ENCODE results near the gene POLDIP2. TPM values are rescaled to one million over a fixed set of nuclear protein-coding genes. Genes with fewer than 3 reads are reported as not detected.

Gene POLDIP2
- total and polyA plus RNA-seq, 2 of the 13 experiments (the other 11 are each of a cell fraction or from before 2014, with no cell fraction given), result 85.9 to 114 TPM

DNA sequence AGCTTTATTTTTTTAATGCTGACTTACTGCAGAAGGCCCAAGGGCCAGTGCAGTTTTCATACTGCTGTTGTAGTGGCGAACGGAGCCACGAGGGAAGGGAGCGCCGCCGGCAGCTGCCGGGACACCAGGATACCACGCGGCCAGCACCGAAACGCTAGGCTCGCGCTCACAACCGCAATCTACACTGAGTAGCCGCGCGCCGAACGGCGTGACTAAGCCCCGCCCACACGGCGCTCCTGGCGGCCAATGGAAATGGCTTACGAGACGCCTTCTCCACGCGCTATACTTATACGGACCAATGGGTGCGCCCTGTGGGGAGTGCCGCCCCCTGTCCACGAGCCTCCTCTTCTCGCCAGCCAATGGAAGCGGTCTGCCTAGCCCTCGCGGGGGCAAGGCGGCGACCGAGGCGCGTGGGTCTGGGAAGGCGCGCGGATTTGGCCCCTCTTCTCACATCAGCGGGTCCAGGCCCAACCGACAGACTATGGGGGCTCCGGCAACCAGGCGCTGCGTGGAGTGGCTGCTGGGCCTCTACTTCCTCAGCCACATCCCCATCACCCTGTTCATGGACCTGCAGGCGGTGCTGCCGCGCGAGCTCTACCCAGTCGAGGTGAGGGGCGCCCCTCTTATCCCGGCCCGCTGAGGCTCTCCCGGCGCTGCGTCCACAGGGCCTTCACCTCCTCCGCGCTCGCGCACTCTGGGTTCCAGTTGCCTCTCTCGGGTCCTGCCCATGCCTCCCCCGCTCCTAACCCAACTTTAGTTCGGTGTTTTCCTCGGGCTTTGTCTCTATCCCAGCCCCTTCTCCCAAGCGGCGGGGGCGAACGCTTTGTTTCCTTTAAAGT lies 38.3 kb downstream of the POLDIP2 start, which contains the start of gene TMEM97 (continued):
- TF ChIP-seq, protein P1, sequence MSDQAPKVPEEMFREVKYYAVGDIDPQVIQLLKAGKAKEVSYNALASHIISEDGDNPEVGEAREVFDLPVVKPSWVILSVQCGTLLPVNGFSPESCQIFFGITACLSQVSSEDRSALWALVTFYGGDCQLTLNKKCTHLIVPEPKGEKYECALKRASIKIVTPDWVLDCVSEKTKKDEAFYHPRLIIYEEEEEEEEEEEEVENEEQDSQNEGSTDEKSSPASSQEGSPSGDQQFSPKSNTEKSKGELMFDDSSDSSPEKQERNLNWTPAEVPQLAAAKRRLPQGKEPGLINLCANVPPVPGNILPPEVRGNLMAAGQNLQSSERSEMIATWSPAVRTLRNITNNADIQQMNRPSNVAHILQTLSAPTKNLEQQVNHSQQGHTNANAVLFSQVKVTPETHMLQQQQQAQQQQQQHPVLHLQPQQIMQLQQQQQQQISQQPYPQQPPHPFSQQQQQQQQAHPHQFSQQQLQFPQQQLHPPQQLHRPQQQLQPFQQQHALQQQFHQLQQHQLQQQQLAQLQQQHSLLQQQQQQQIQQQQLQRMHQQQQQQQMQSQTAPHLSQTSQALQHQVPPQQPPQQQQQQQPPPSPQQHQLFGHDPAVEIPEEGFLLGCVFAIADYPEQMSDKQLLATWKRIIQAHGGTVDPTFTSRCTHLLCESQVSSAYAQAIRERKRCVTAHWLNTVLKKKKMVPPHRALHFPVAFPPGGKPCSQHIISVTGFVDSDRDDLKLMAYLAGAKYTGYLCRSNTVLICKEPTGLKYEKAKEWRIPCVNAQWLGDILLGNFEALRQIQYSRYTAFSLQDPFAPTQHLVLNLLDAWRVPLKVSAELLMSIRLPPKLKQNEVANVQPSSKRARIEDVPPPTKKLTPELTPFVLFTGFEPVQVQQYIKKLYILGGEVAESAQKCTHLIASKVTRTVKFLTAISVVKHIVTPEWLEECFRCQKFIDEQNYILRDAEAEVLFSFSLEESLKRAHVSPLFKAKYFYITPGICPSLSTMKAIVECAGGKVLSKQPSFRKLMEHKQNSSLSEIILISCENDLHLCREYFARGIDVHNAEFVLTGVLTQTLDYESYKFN (CRISPR knock-in tag; conservative IDR thresholded peaks at IDR 0.05), result 0 out of 2 replicates have a peak, but pooled peaks have one; percentile 25
- TF ChIP-seq TMF1 (CRISPR knock-in tag; IDR thresholded peaks at IDR 0.05; ENCODE audit: low read depth), result peak; percentile 82
- TF ChIP-seq THYN1 (CRISPR knock-in tag; IDR thresholded peaks at IDR 0.05; ENCODE audit: borderline replicate concordance, low read depth), result peak; percentile 22; the same call in 1 of the 2 replicates
- TF ChIP-seq PITX1 (CRISPR knock-in tag; IDR thresholded peaks at IDR 0.05), result no peak; the same call in 1 of the 2 replicates
- no peak for TF ChIP-seq ZNF484 (CRISPR knock-in tag; IDR thresholded peaks at IDR 0.05; ENCODE audit: borderline replicate concordance, low read depth)
- TF ChIP-seq TBL1XR1 (IDR thresholded peaks at IDR 0.05; ENCODE audit: borderline replicate concordance, low read length, partially characterized antibody), result no peak
- TF ChIP-seq, protein P2, sequence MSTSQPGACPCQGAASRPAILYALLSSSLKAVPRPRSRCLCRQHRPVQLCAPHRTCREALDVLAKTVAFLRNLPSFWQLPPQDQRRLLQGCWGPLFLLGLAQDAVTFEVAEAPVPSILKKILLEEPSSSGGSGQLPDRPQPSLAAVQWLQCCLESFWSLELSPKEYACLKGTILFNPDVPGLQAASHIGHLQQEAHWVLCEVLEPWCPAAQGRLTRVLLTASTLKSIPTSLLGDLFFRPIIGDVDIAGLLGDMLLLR (CRISPR knock-in tag; IDR thresholded peaks at IDR 0.05), result peak; percentile 71; the same call in 1 of the 2 replicates
- peak; percentile 58; the same call in 1 of the 2 replicates for TF ChIP-seq MAZ (IDR thresholded peaks at IDR 0.05; ENCODE audit: borderline replicate concordance, low read depth, low read length)
- peak; percentile 51; the same call in 1 of the 2 replicates for TF ChIP-seq MAZ (CRISPR knock-in tag; IDR thresholded peaks at IDR 0.05; ENCODE audit: low read depth)
- TF ChIP-seq, protein P3, sequence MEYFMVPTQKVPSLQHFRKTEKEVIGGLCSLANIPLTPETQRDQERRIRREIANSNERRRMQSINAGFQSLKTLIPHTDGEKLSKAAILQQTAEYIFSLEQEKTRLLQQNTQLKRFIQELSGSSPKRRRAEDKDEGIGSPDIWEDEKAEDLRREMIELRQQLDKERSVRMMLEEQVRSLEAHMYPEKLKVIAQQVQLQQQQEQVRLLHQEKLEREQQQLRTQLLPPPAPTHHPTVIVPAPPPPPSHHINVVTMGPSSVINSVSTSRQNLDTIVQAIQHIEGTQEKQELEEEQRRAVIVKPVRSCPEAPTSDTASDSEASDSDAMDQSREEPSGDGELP (IDR thresholded peaks at IDR 0.05; ENCODE audit: borderline replicate concordance, low read depth), result peak; percentile 12; the same call in 1 of the 2 replicates
- no peak for TF ChIP-seq ZNF816 (CRISPR knock-in tag; IDR thresholded peaks at IDR 0.05; ENCODE audit: borderline replicate concordance)
- no peak for TF ChIP-seq MAFG (CRISPR knock-in tag; IDR thresholded peaks at IDR 0.05)
- TF ChIP-seq AGO1 (IDR thresholded peaks at IDR 0.05; ENCODE audit: low read depth, low read length, poor library complexity, severe bottlenecking), result no peak
- TF ChIP-seq, protein P4, sequence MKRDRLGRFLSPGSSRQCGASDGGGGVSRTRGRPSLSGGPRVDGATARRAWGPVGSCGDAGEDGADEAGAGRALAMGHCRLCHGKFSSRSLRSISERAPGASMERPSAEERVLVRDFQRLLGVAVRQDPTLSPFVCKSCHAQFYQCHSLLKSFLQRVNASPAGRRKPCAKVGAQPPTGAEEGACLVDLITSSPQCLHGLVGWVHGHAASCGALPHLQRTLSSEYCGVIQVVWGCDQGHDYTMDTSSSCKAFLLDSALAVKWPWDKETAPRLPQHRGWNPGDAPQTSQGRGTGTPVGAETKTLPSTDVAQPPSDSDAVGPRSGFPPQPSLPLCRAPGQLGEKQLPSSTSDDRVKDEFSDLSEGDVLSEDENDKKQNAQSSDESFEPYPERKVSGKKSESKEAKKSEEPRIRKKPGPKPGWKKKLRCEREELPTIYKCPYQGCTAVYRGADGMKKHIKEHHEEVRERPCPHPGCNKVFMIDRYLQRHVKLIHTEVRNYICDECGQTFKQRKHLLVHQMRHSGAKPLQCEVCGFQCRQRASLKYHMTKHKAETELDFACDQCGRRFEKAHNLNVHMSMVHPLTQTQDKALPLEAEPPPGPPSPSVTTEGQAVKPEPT (CRISPR knock-in tag; IDR thresholded peaks at IDR 0.05; ENCODE audit: low read depth), result peak; percentile 86; the same call in 1 of the 2 replicates
- no peak for TF ChIP-seq SRSF4 (IDR thresholded peaks at IDR 0.05; ENCODE audit: low read depth, low read length, poor library complexity, severe bottlenecking)
- TF ChIP-seq, protein P5, sequence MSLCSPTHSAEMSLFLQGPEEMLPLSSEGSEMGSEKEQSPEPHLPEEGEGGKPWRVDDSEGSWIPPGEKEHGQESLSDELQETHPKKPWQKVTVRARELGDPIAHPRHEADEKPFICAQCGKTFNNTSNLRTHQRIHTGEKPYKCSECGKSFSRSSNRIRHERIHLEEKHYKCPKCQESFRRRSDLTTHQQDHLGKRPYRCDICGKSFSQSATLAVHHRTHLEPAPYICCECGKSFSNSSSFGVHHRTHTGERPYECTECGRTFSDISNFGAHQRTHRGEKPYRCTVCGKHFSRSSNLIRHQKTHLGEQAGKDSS (CRISPR knock-in tag; IDR thresholded peaks at IDR 0.05; ENCODE audit: borderline replicate concordance, low read depth), result peak; percentile 77; the same call in 1 of the 2 replicates
- TF ChIP-seq YY1 (IDR thresholded peaks at IDR 0.05; ENCODE audit: insufficient read depth, insufficient replicate concordance, low read depth, low read length), result no peak
- TF ChIP-seq HNRNPUL1 (IDR thresholded peaks at IDR 0.05; ENCODE audit: low read depth, low read length), result no peak
- TF ChIP-seq ZSCAN9 (CRISPR knock-in tag; IDR thresholded peaks at IDR 0.05; ENCODE audit: borderline replicate concordance), result no peak
